ENCODE results near the gene GAREM2. TPM values are rescaled to one million over a fixed set of nuclear protein-coding genes. Genes with fewer than 3 reads are reported as not detected.

GAREM2 gene
- polyA plus RNA-seq, 2 of the 4 experiments (the other 2 are of a cell fraction) = 5.1 to 5.9 TPM

GRCh38 chr2:26182441-26182840 is 9.6 kb downstream of the GAREM2 start:
- ATAC-seq (no peak), DNase-seq (ENCODE audit: low read depth in 1 of 2, low spot score in 1 of 2) (no peak), FAIRE-seq (no peak)
- H3K4me3 ChIP-seq = no peak overlapping the region
- no peak overlapping the region for H3K27ac ChIP-seq
- POLR2A ChIA-PET = no interaction called here
- TF ChIP-seq HES2 (IDR thresholded peaks at IDR 0.05) = no peak
- no peak for TF ChIP-seq EHF (CRISPR knock-in tag; IDR thresholded peaks at IDR 0.05)
- TF ChIP-seq HEYL (CRISPR knock-in tag; IDR thresholded peaks at IDR 0.05) = no peak
- TF ChIP-seq RAD21 (conservative IDR thresholded peaks at IDR 0.05 in 1 of 2, IDR thresholded peaks at IDR 0.05 in 1 of 2) = no peak
- no peak for TF ChIP-seq ESRRA (IDR thresholded peaks at IDR 0.05; ENCODE audit: borderline replicate concordance, low read length)
- TF ChIP-seq CBX2 (IDR thresholded peaks at IDR 0.05; ENCODE audit: borderline replicate concordance, low read depth) = no peak
- no peak for TF ChIP-seq GATA3 (IDR thresholded peaks at IDR 0.05; ENCODE audit: borderline replicate concordance)
- TF ChIP-seq ZNF302 (CRISPR knock-in tag; IDR thresholded peaks at IDR 0.05) = no peak
- no peak for TF ChIP-seq EP300 (IDR thresholded peaks at IDR 0.05)
- no peak overlapping the region for H3K4me2 ChIP-seq
- CTCF ChIA-PET = interaction anchor here (0.9 to 5.4 kb wide), 5 partner anchors 9 to 231 kb away, joined by 3 to 77 read pairs (median 12); partner anchors contain the start of gene GAREM2
- WGBS (ENCODE audit: missing lambda C conversion rate) = 85% methylated on average over 3 of the region's 5 CpGs
- H3K9me3 ChIP-seq = no peaks in the 10 kb centered on the region
- peaks cover 14% of the 10 kb centered on the region; the same call in 2 of the 3 replicates for H3K4me1 ChIP-seq

- no peak for FAIRE-seq
- POLR2A ChIA-PET = no interaction called here
These were observed 10.2 kb downstream of the GAREM2 start for GRCh38 chr2:26182887-26183630.

More at GRCh38 chr2:26182887-26183630, 10.2 kb downstream of the GAREM2 start:
- no peak overlapping the region for H3K27ac ChIP-seq
- WGBS (ENCODE audit: missing lambda C conversion rate) = 90% methylated on average over 11 of the region's 11 CpGs
- TF ChIP-seq ZNF302 (CRISPR knock-in tag; IDR thresholded peaks at IDR 0.05) (no peak), HDAC2 (IDR thresholded peaks at IDR 0.05) (no peak), RFX5 (IDR thresholded peaks at IDR 0.05) (no peak), MAFK (IDR thresholded peaks at IDR 0.05; ENCODE audit: partially characterized antibody) (no peak), BCL3 (IDR thresholded peaks at IDR 0.05) (no peak), JUN (IDR thresholded peaks at IDR 0.05) (no peak), RCOR1 (IDR thresholded peaks at IDR 0.05; ENCODE audit: low read depth, low read length) (no peak), ZFP36 (IDR thresholded peaks at IDR 0.05; ENCODE audit: borderline replicate concordance, partially characterized antibody) (no peak), CEBPB (IDR thresholded peaks at IDR 0.05) (no peak), CHD4 (IDR thresholded peaks at IDR 0.05; ENCODE audit: borderline replicate concordance) (no peak), CTCF (IDR thresholded peaks at IDR 0.05) (no peak), ZC3H11A (IDR thresholded peaks at IDR 0.05) (no peak), KDM1A (IDR thresholded peaks at IDR 0.05; ENCODE audit: low read depth) (no peak), RAD21 (conservative IDR thresholded peaks at IDR 0.05 in 1 of 2, IDR thresholded peaks at IDR 0.05 in 1 of 2) (no peak), FOXS1 (CRISPR knock-in tag; IDR thresholded peaks at IDR 0.05) (no peak)
- no peaks in the 10 kb centered on the region for H3K9me3 ChIP-seq
- no peak overlapping the region for H3K4me2 ChIP-seq
- CTCF ChIA-PET = interaction anchor here (1.7 to 5.4 kb wide), 6 partner anchors 9 to 233 kb away, joined by 4 to 77 read pairs (median 30); partner anchors contain the start of gene GAREM2
- H3K4me1 ChIP-seq = peaks cover 14% of the 10 kb centered on the region; the same call in 2 of the 3 replicates
- ATAC-seq (no peak), DNase-seq (ENCODE audit: low read depth in 1 of 2, low spot score in 1 of 2) (no peak)
- H3K4me3 ChIP-seq = no peak overlapping the region

All from A549 (cell line).